HCT116 (cell line): ENCODE measurements around the gene NUBPL. TPM values are rescaled to one million over a fixed set of nuclear protein-coding genes. Genes with fewer than 3 reads are reported as not detected.

Source experiments
- ATAC-seq: fragments of 200-7000 bp; cut with Tn5 transposase; 2 replicates; pipeline ENCODE4 v1.9.1; 2020; ENCODE audit warnings: mild to moderate bottlenecking, moderate library complexity
- BruUV-seq: library from RNA; stranded (reverse); fragments of 400-500 nt; replicated peaks from 2 replicates; lab custom pipeline; 2021; lab: Mats Ljungman, UMichigan
- CTCF ChIA-PET: fragments of 300-600 bp; sonication (Branson Sonifier 250); formaldehyde crosslinking; loops from one replicate; lab custom pipeline; 2021; ENCODE audit warnings: antibody characterized with exemption; lab: Charles Lee
- POLR2A ChIA-PET: fragments of 300-600, 350-600 bp; sonication (Branson Sonifier 250); formaldehyde crosslinking; loops from one replicate; lab custom pipeline; 2021; ENCODE audit warnings: antibody characterized with exemption; lab: Charles Lee
- RAD21 ChIA-PET, 2 experiments: fragments of 300-600 bp; sonication (Branson Sonifier 250); formaldehyde crosslinking; loops; one replicate each; lab custom pipeline; 2023; ENCODE audit warnings: low total read pairs in 2 of 2; ENCODE audit not compliant: uncharacterized antibody in 2 of 2, unreplicated experiment in 2 of 2, low non-redundant PET in 1 of 2; lab: Charles Lee
- DNase-seq: peaks from one replicate; pipeline ENCODE4 v3.0.0-alpha.2; 2010; ENCODE audit warnings: low read depth, low spot score
- H2AFZ ChIP-seq: fragments of 200-600 bp; shearing (Covaris generic), sonication (generic); 2 replicates; pipeline ENCODE4 v1.6.1; 2017; ENCODE audit warnings: low read depth, mixed run types, mixed read lengths, antibody characterized with exemption, low read length; ENCODE audit not compliant: poor library complexity, severe bottlenecking
- H3K27ac ChIP-seq: 2 replicates; pipeline ENCODE4 v1.5.1; 2012; ENCODE audit warnings: low read depth, low read length
- H3K27me3 ChIP-seq: fragments of 200-600 bp; sonication (generic); 2 replicates; pipeline ENCODE4 v1.6.1; 2016; ENCODE audit warnings: mixed run types, low read length, mixed read lengths; ENCODE audit not compliant: insufficient read depth
- H3K36me3 ChIP-seq, 2 experiments: fragments of 200-500 bp in 1 of 2; fragments of 200-600 bp in 1 of 2; sonication (Bioruptor generic) in 1 of 2; sonication (generic) in 1 of 2; 2 replicates each; pipeline versions ENCODE4 v1.5.1 to v1.6.1; 2014 to 2016; ENCODE audit warnings: low read length in 2 of 2, inconsistent platforms in 1 of 2, mixed read lengths in 1 of 2, mixed run types in 1 of 2; ENCODE audit not compliant: insufficient read depth in 2 of 2, control insufficient read depth in 1 of 2
- H3K4me1 ChIP-seq, 2 experiments: fragments of 200-600 bp in 1 of 2; sonication (generic) in 1 of 2; 2 replicates each; pipeline versions ENCODE4 v1.5.1 to v1.6.1; 2012 to 2017; ENCODE audit warnings: low read length in 2 of 2, inconsistent platforms in 1 of 2, mild to moderate bottlenecking in 1 of 2, mixed read lengths in 1 of 2, mixed run types in 1 of 2, moderate library complexity in 1 of 2; ENCODE audit not compliant: insufficient read depth in 2 of 2, control insufficient read depth in 1 of 2
- H3K4me2 ChIP-seq: fragments of 200-600 bp; sonication (generic); 2 replicates; pipeline ENCODE4 v1.6.1; 2017; ENCODE audit warnings: mixed run types, low read length, mixed read lengths
- H3K4me3 ChIP-seq, 2 experiments: fragments of 200-600 bp in 1 of 2; sonication (generic) in 1 of 2; replicated peaks in 1 of 2; 2 replicates each; pipeline ENCODE4 v1.5.1; 2011 to 2016; ENCODE audit warnings: low read length in 2 of 2, control low read depth in 1 of 2, low read depth in 1 of 2, mild to moderate bottlenecking in 1 of 2, mixed read lengths in 1 of 2, mixed run types in 1 of 2
- H3K79me2 ChIP-seq: fragments of 200-600 bp; sonication (generic); 2 replicates; pipeline ENCODE4 v1.6.1; 2017; ENCODE audit warnings: mild to moderate bottlenecking, mixed run types, low read length, moderate library complexity, mixed read lengths; ENCODE audit not compliant: insufficient read depth
- H3K9ac ChIP-seq: fragments of 200-600 bp; sonication (generic); 2 replicates; pipeline ENCODE4 v1.6.1; 2016; ENCODE audit warnings: low read length, mixed read lengths
- H3K9me2 ChIP-seq: fragments of 200-600 bp; sonication (generic), shearing (Covaris generic); 2 replicates; pipeline ENCODE4 v1.6.1; 2017; ENCODE audit warnings: mixed run types, mild to moderate bottlenecking, moderate library complexity; ENCODE audit not compliant: insufficient read depth
- H3K9me3 ChIP-seq, 2 experiments: fragments of 200-500 bp in 1 of 2; fragments of 200-600 bp in 1 of 2; sonication (Bioruptor generic) in 1 of 2; sonication (generic) in 1 of 2; 2 replicates each; pipeline ENCODE4 v1.6.1; 2014 to 2017; ENCODE audit warnings: low read length in 2 of 2, mixed read lengths in 2 of 2, inconsistent platforms in 1 of 2, low read depth in 1 of 2, mild to moderate bottlenecking in 1 of 2, mixed run types in 1 of 2, moderate library complexity in 1 of 2; ENCODE audit not compliant: control insufficient read depth in 1 of 2, insufficient read depth in 1 of 2
- H4K20me1 ChIP-seq: fragments of 200-600 bp; sonication (generic), shearing (Covaris generic); 2 replicates; pipeline ENCODE4 v1.6.1; 2017; ENCODE audit warnings: mixed run types, mild to moderate bottlenecking, moderate library complexity; ENCODE audit not compliant: insufficient read depth
- ATF3 ChIP-seq: IDR thresholded peaks from 2 replicates; pipeline ENCODE4 v1.6.1; 2012
- CBX3 ChIP-seq: IDR thresholded peaks from 2 replicates; pipeline ENCODE4 v1.6.1; 2012; ENCODE audit warnings: low read depth
- CEBPB ChIP-seq: IDR thresholded peaks from 2 replicates; pipeline ENCODE4 v1.6.1; 2012; ENCODE audit warnings: low read depth
- CTCF ChIP-seq, 3 experiments: fragments of 200-600 bp in 1 of 3; sonication (generic) in 1 of 3; IDR thresholded peaks in 2 of 3; conservative IDR thresholded peaks in 1 of 3; 2 replicates each; pipeline ENCODE4 v1.5.1; 2012 to 2017; ENCODE audit warnings: low read depth in 2 of 3, low read length in 2 of 3, antibody characterized with exemption in 1 of 3, borderline replicate concordance in 1 of 3, control low read depth in 1 of 3, mild to moderate bottlenecking in 1 of 3, mixed read lengths in 1 of 3, mixed run types in 1 of 3, moderate library complexity in 1 of 3; ENCODE audit not compliant: insufficient read depth in 1 of 3
- ELF1 ChIP-seq: IDR thresholded peaks from 2 replicates; pipeline ENCODE4 v1.6.1; 2012; ENCODE audit warnings: low read depth, borderline replicate concordance
- EZH2 ChIP-seq: fragments of 200-600 bp; sonication (generic); IDR thresholded peaks from 2 replicates; pipeline ENCODE4 v1.6.1; 2017; ENCODE audit warnings: antibody characterized with exemption, mixed run types
- EZH2phosphoT487 ChIP-seq: fragments of 200-600 bp; IDR thresholded peaks from 2 replicates; pipeline ENCODE4 v1.6.1; 2018; ENCODE audit warnings: antibody characterized with exemption, borderline replicate concordance
- FOSL1 ChIP-seq: IDR thresholded peaks from 2 replicates; pipeline ENCODE4 v1.6.1; 2012; ENCODE audit warnings: low read depth
- JUND ChIP-seq: IDR thresholded peaks from 2 replicates; pipeline ENCODE4 v1.6.1; 2012
- POLR2AphosphoS5 ChIP-seq: IDR thresholded peaks from 2 replicates; pipeline ENCODE4 v1.6.1; 2011; ENCODE audit warnings: mild to moderate bottlenecking, low read depth, low read length, moderate library complexity
- REST ChIP-seq: IDR thresholded peaks from 2 replicates; pipeline ENCODE4 v1.6.1; 2012; ENCODE audit warnings: low read depth
- SIN3A ChIP-seq: IDR thresholded peaks from 2 replicates; pipeline ENCODE4 v1.6.1; 2012; ENCODE audit warnings: low read depth
- SP1 ChIP-seq: IDR thresholded peaks from 2 replicates; pipeline ENCODE4 v1.6.1; 2012; ENCODE audit warnings: low read depth
- SRF ChIP-seq: IDR thresholded peaks from 2 replicates; pipeline ENCODE4 v1.6.1; 2012; ENCODE audit warnings: low read depth
- ZFX ChIP-seq: fragments of 450-650 bp; IDR thresholded peaks from 2 replicates; pipeline ENCODE4 v1.6.1; 2017
- ZNF274 ChIP-seq: fragments of 200-500 bp; sonication (Bioruptor generic); IDR thresholded peaks from 2 replicates; pipeline ENCODE4 v1.6.1; 2014; ENCODE audit warnings: mild to moderate bottlenecking, low read depth, low read length, inconsistent platforms
- intact Hi-C: fragments of 100-400 bp; cut with micrococcal nuclease; formaldehyde crosslinking; loops from 2 replicates; pipeline ENCODE4 v1.10.0; 2022
- total RNA-seq: library from RNA; stranded (reverse); gene quantifications from one replicate; pipeline ENCODE4 v1.2.1, GENCODE V29; 2021; ENCODE audit not compliant: unreplicated experiment

NUBPL gene
- total RNA-seq, 1 experiment from 2014 or later, result 11.3 TPM

GRCh38 chr14:31895646-31896045 lies 334.4 kb downstream of the NUBPL start:
- no peaks in the 10 kb centered on the region for H3K79me2 ChIP-seq
- DNase-seq (no peak), ATAC-seq (no peak)
- BruUV-seq, result no TSS peak
- peaks cover 0 to 8% of the 10 kb centered on the region in 2 experiments; a peak in 1 of 4 replicates for H3K4me1 ChIP-seq
- no peaks in the 10 kb centered on the region for H3K36me3 ChIP-seq
- no peaks in the 10 kb centered on the region for H4K20me1 ChIP-seq
- intact Hi-C loops, result no loop called here
- ChIA-PET RAD21 (interaction anchor here in 1 of 2 experiments (0.6 kb wide), 1 partner anchor 182 kb away, joined by 6 read pairs; no protein-coding TSS in a partner anchor), POLR2A (no interaction called here), CTCF (no interaction called here)
- H3K9me2 ChIP-seq, result no peaks in the 10 kb centered on the region
- H3K4me2 ChIP-seq, result no peak overlapping the region
- no peak overlapping the region for H3K9ac ChIP-seq
- no peaks in the 10 kb centered on the region for H3K9me3 ChIP-seq
- peak overlapping the region; percentile 35 for H2AFZ ChIP-seq
- no peak overlapping the region for H3K27ac ChIP-seq
- no peaks in the 10 kb centered on the region for H3K27me3 ChIP-seq
- no peak overlapping the region for H3K4me3 ChIP-seq
- TF ChIP-seq SIN3A (no peak), CBX3 (no peak), ZFX (no peak), JUND (no peak), ELF1 (no peak), EZH2phosphoT487 (no peak), REST (no peak), CTCF (IDR thresholded peaks at IDR 0.05 in 2 of 3, conservative IDR thresholded peaks at IDR 0.05 in 1 of 3; ENCODE audit: borderline replicate concordance in 1 of 3, insufficient read depth in 1 of 3, low read depth in 2 of 3, low read length in 2 of 3) (no peak), ATF3 (no peak), POLR2AphosphoS5 (no peak), ZNF274 (no peak), SP1 (no peak), SRF (no peak), FOSL1 (no peak), EZH2 (no peak), CEBPB (no peak)
